HepG2 (cell line): ENCODE measurements around the gene MTTP. TPM values are rescaled to one million over a fixed set of nuclear protein-coding genes. Genes with fewer than 3 reads are reported as not detected.

Experiments used
- ADNP ChIP-seq: sonication (generic); formaldehyde crosslinking; IDR thresholded peaks from 2 replicates; pipeline ENCODE4 v1.4.0; 2020; ENCODE audit warnings: missing genetic modification reagents
- ARNTL ChIP-seq: sonication (generic); formaldehyde crosslinking; IDR thresholded peaks from 2 replicates; pipeline ENCODE4 v1.4.0; 2020; ENCODE audit warnings: mild to moderate bottlenecking, missing genetic modification reagents
- CEBPG ChIP-seq: IDR thresholded peaks from 2 replicates; pipeline ENCODE4 v1.6.1; 2016
- CENPT ChIP-seq: sonication (generic); formaldehyde crosslinking; IDR thresholded peaks from 2 replicates; pipeline ENCODE4 v1.8.0; 2022; ENCODE audit warnings: low read depth, mild to moderate bottlenecking, moderate library complexity, missing genetic modification reagents
- CSRNP2 ChIP-seq: sonication (generic); formaldehyde crosslinking; conservative IDR thresholded peaks from 2 replicates; pipeline ENCODE4 v1.8.0; 2022; ENCODE audit warnings: low read depth, missing genetic modification reagents
- GLI4 ChIP-seq: sonication (generic); formaldehyde crosslinking; IDR thresholded peaks from 2 replicates; pipeline ENCODE4 v1.5.1; 2020; ENCODE audit warnings: missing genetic modification reagents, mild to moderate bottlenecking, moderate library complexity, borderline replicate concordance
- GPN1 ChIP-seq: sonication (generic); formaldehyde crosslinking; IDR thresholded peaks from 2 replicates; pipeline ENCODE4 v1.5.1; 2020; ENCODE audit warnings: missing genetic modification reagents, borderline replicate concordance
- IKZF1 ChIP-seq: fragments of 450-650 bp; IDR thresholded peaks from 2 replicates; pipeline ENCODE4 v1.7.1; 2016
- JDP2 ChIP-seq: sonication (generic); formaldehyde crosslinking; IDR thresholded peaks from 2 replicates; pipeline ENCODE4 v1.8.1; 2022; ENCODE audit warnings: missing genetic modification reagents, borderline replicate concordance
- KDM2A ChIP-seq: sonication (generic); formaldehyde crosslinking; IDR thresholded peaks from 2 replicates; pipeline ENCODE4 v1.4.0; 2020; ENCODE audit warnings: low read depth, missing genetic modification reagents, borderline replicate concordance
- MAFG ChIP-seq: sonication (generic); formaldehyde crosslinking; IDR thresholded peaks from 2 replicates; pipeline ENCODE4 v1.5.1; 2020; ENCODE audit warnings: mild to moderate bottlenecking, missing genetic modification reagents
- MEIS2 ChIP-seq: sonication (generic); formaldehyde crosslinking; IDR thresholded peaks from 2 replicates; pipeline ENCODE4 v1.9.0; 2021; ENCODE audit warnings: mild to moderate bottlenecking, missing genetic modification reagents
- MXI1 ChIP-seq: IDR thresholded peaks from 3 replicates; pipeline ENCODE4 v1.6.1; 2012; ENCODE audit warnings: low read depth, low read length, inconsistent platforms, borderline replicate concordance
- NFIB ChIP-seq: sonication (generic); formaldehyde crosslinking; IDR thresholded peaks from 2 replicates; pipeline ENCODE4 v1.9.0; 2021; ENCODE audit warnings: missing genetic modification reagents, mild to moderate bottlenecking, borderline replicate concordance
- POLR2AphosphoS2 ChIP-seq: IDR thresholded peaks from 2 replicates; pipeline ENCODE4 v1.6.1; 2011; ENCODE audit warnings: low read depth, low read length, improper control_type of control experiment
- SP2 ChIP-seq: sonication (generic); formaldehyde crosslinking; IDR thresholded peaks from 2 replicates; pipeline ENCODE4 v1.5.1; 2020; ENCODE audit warnings: mild to moderate bottlenecking, missing genetic modification reagents
- SP5 ChIP-seq: IDR thresholded peaks from 2 replicates; pipeline ENCODE4 v1.6.1; 2016; ENCODE audit warnings: low read depth, borderline replicate concordance
- SPEN ChIP-seq: sonication (generic); formaldehyde crosslinking; IDR thresholded peaks from 2 replicates; pipeline ENCODE4 v1.5.1; 2020; ENCODE audit warnings: low read depth, mild to moderate bottlenecking, missing genetic modification reagents
- SRSF9 ChIP-seq: fragments of 200-400 bp; formaldehyde crosslinking; IDR thresholded peaks from 2 replicates; pipeline ENCODE4 v1.6.1; 2018; ENCODE audit warnings: borderline replicate concordance, mild to moderate bottlenecking, low read depth, low read length; ENCODE audit not compliant: insufficient read depth, poor library complexity, severe bottlenecking
- SRY ChIP-seq: sonication (generic); formaldehyde crosslinking; IDR thresholded peaks from 2 replicates; pipeline ENCODE4 v1.8.0; 2022; ENCODE audit warnings: mild to moderate bottlenecking, missing genetic modification reagents
- ZFP37 ChIP-seq: sonication (generic); formaldehyde crosslinking; IDR thresholded peaks from 2 replicates; pipeline ENCODE4 v1.4.0; 2020; ENCODE audit warnings: missing genetic modification reagents, borderline replicate concordance
- ZFP41 ChIP-seq: sonication (generic); formaldehyde crosslinking; IDR thresholded peaks from 2 replicates; pipeline ENCODE4 v1.4.0; 2020; ENCODE audit warnings: mild to moderate bottlenecking, missing genetic modification reagents, borderline replicate concordance
- ZNF34 ChIP-seq: sonication (generic); formaldehyde crosslinking; IDR thresholded peaks from 2 replicates; pipeline ENCODE4 v1.4.0; 2020; ENCODE audit warnings: mild to moderate bottlenecking, missing genetic modification reagents, borderline replicate concordance
- ZNF350 ChIP-seq: sonication (generic); formaldehyde crosslinking; IDR thresholded peaks from 2 replicates; pipeline ENCODE4 v1.4.0; 2020; ENCODE audit warnings: mild to moderate bottlenecking, low read depth, missing genetic modification reagents, borderline replicate concordance
- ZNF430 ChIP-seq: sonication (generic); formaldehyde crosslinking; IDR thresholded peaks from 2 replicates; pipeline ENCODE4 v1.9.0; 2021; ENCODE audit warnings: mild to moderate bottlenecking, missing genetic modification reagents
- ZNF572 ChIP-seq: sonication (generic); formaldehyde crosslinking; IDR thresholded peaks from 2 replicates; pipeline ENCODE4 v1.5.1; 2020; ENCODE audit warnings: mild to moderate bottlenecking, missing genetic modification reagents
- ZNF839 ChIP-seq: sonication (generic); formaldehyde crosslinking; IDR thresholded peaks from 2 replicates; pipeline ENCODE4 v1.4.0; 2020; ENCODE audit warnings: missing genetic modification reagents, mild to moderate bottlenecking, borderline replicate concordance
- polyA plus RNA-seq, 8 experiments: library from polyadenylated mRNA; depleted of rRNA in 3 of 8; stranded (reverse) in 7 of 8; unstranded in 1 of 8; fragments of >200 nt; fragmentation: Illumina TruSeq in 4 of 8; extraction: Trizol in 4 of 8; gene quantifications; 2 replicates each; pipeline versions ENCODE4 v1.2.1 to v1.2.3, GENCODE V29; 2011 to 2016; ENCODE audit warnings: low read depth in 4 of 8, missing spikeins in 1 of 8, mixed read lengths in 1 of 8; ENCODE audit not compliant: insufficient read depth in 1 of 8
- total RNA-seq, 5 experiments: library from RNA; depleted of rRNA; stranded (reverse); fragments of >200 nt; fragmentation: Illumina TruSeq; extraction: Trizol; gene quantifications; 2 replicates each; pipeline ENCODE4 v1.2.3, GENCODE V29; 2016; ENCODE audit warnings: low read depth in 1 of 5
- TF ChIP-seq, protein P1 (sequence below): sonication (generic); formaldehyde crosslinking; IDR thresholded peaks from 2 replicates; pipeline ENCODE4 v1.5.0; 2020; ENCODE audit warnings: missing genetic modification reagents
- TF ChIP-seq, protein P2 (sequence below): sonication (generic); formaldehyde crosslinking; IDR thresholded peaks from 2 replicates; pipeline ENCODE4 v1.5.0; 2020; ENCODE audit warnings: missing genetic modification reagents

Gene MTTP
- total and polyA plus RNA-seq, 2 of the 13 experiments (the other 11 are each of a cell fraction or from before 2014, with no cell fraction given): 84.7 to 102 TPM

GRCh38 chr4:99574530-99575324 lies at the start of gene MTTP (continued):
- TF ChIP-seq SP5 (CRISPR knock-in tag): no peak
- TF ChIP-seq ZNF350 (CRISPR knock-in tag): no peak
- TF ChIP-seq NFIB: no peak
- TF ChIP-seq POLR2AphosphoS2: no peak
- TF ChIP-seq ZNF572 (CRISPR knock-in tag): no peak
- no peak for TF ChIP-seq CENPT (CRISPR knock-in tag)
- TF ChIP-seq ZNF430 (CRISPR knock-in tag): no peak
- TF ChIP-seq IKZF1: no peak
- TF ChIP-seq KDM2A (CRISPR knock-in tag): no peak
- TF ChIP-seq SRSF9: no peak
- TF ChIP-seq SPEN (CRISPR knock-in tag): 0 out of 2 replicates have a peak, but pooled peaks have one; percentile 25
- peak; percentile 35; the same call in 1 of the 3 replicates for TF ChIP-seq MXI1
- TF ChIP-seq ZFP37 (CRISPR knock-in tag): no peak
- TF ChIP-seq GPN1: no peak
- no peak for TF ChIP-seq ADNP (CRISPR knock-in tag)
- no peak for TF ChIP-seq JDP2 (CRISPR knock-in tag)
- no peak for TF ChIP-seq CSRNP2 (CRISPR knock-in tag)
- no peak for TF ChIP-seq SP2 (CRISPR knock-in tag)
- peak; percentile 58; the same call in 1 of the 2 replicates for TF ChIP-seq ARNTL (CRISPR knock-in tag)
- no peak for TF ChIP-seq ZFP41
- TF ChIP-seq, protein P1, sequence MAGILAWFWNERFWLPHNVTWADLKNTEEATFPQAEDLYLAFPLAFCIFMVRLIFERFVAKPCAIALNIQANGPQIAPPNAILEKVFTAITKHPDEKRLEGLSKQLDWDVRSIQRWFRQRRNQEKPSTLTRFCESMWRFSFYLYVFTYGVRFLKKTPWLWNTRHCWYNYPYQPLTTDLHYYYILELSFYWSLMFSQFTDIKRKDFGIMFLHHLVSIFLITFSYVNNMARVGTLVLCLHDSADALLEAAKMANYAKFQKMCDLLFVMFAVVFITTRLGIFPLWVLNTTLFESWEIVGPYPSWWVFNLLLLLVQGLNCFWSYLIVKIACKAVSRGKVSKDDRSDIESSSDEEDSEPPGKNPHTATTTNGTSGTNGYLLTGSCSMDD (CRISPR knock-in tag): no peak
- no peak for TF ChIP-seq ZNF839 (CRISPR knock-in tag)
- no peak for TF ChIP-seq SRY (CRISPR knock-in tag)
- TF ChIP-seq ZNF34: no peak
- no peak for TF ChIP-seq MEIS2 (CRISPR knock-in tag)
- peak; percentile 39; the same call in 1 of the 2 replicates for TF ChIP-seq CEBPG
- no peak for TF ChIP-seq GLI4 (CRISPR knock-in tag)
- TF ChIP-seq, protein P2, sequence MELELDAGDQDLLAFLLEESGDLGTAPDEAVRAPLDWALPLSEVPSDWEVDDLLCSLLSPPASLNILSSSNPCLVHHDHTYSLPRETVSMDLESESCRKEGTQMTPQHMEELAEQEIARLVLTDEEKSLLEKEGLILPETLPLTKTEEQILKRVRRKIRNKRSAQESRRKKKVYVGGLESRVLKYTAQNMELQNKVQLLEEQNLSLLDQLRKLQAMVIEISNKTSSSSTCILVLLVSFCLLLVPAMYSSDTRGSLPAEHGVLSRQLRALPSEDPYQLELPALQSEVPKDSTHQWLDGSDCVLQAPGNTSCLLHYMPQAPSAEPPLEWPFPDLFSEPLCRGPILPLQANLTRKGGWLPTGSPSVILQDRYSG: no peak
- no peak for TF ChIP-seq MAFG (CRISPR knock-in tag)
